Spinal cord (tissue), 10 donors: ENCODE results near the gene HAVCR2. TPM values are rescaled to one million over a fixed set of nuclear protein-coding genes. Genes with fewer than 3 reads are reported as not detected.
"Not testable (repeated sequence)": the region's sequence is repeated elsewhere in the genome, so short reads cannot be mapped to it uniquely, and the experiment has no call there.

ENCODE experiments used
- DNase-seq, 6 donors: peaks; one replicate each; pipeline versions ENCODE4 v3.0.0 to v3.0.0-alpha.2; 2013 to 2015; ENCODE audit warnings: low spot score in 6 of 6, low read depth in 4 of 6
- H3K27ac ChIP-seq: one replicate; pipeline ENCODE4 v1.5.1; 2013; ENCODE audit warnings: low read depth, low read length, control low read depth
- H3K27me3 ChIP-seq: one replicate; pipeline ENCODE4 v1.6.1; 2013; ENCODE audit warnings: low read length; ENCODE audit not compliant: control insufficient read depth, insufficient read depth
- H3K36me3 ChIP-seq: one replicate; pipeline ENCODE4 v1.6.1; 2013; ENCODE audit warnings: low read length; ENCODE audit not compliant: control insufficient read depth, insufficient read depth
- H3K4me1 ChIP-seq: one replicate; pipeline ENCODE4 v1.6.1; 2013; ENCODE audit warnings: low read length; ENCODE audit not compliant: control insufficient read depth, insufficient read depth
- H3K4me3 ChIP-seq: one replicate; pipeline ENCODE4 v1.5.1; 2013; ENCODE audit warnings: low read depth, low read length, control low read depth
- H3K9me3 ChIP-seq: one replicate; pipeline ENCODE4 v1.6.1; 2013; ENCODE audit warnings: low read length; ENCODE audit not compliant: control insufficient read depth, insufficient read depth
- WGBS: methylation state at CpG from one replicate; pipeline ENCODE4 v1.1.5; 2013; ENCODE audit warnings: missing lambda C conversion rate; ENCODE audit not compliant: insufficient coverage; 5-methylcytosine and 5-hydroxymethylcytosine counted together
- polyA plus RNA-seq, 2 donors: library from polyadenylated mRNA; unstranded; fragments of 120-200 nt; gene quantifications; one replicate each; pipeline ENCODE4 v1.2.1, GENCODE V29; 2013; ENCODE audit not compliant: insufficient read length in 2 of 2
- total RNA-seq, 2 donors: library from RNA; depleted of rRNA in 1 of 2; stranded (reverse); fragments of 120-200 nt in 1 of 2; fragments of >200 nt in 1 of 2; gene quantifications; one replicate each; pipeline versions ENCODE4 v1.2.3 to v1.2.4, GENCODE V29; 2013 to 2014
- donor health status: healthy.

Gene HAVCR2
- total and polyA plus RNA-seq, 4 donors = 8.5 to 22.9 (median 9.7) TPM

DNA sequence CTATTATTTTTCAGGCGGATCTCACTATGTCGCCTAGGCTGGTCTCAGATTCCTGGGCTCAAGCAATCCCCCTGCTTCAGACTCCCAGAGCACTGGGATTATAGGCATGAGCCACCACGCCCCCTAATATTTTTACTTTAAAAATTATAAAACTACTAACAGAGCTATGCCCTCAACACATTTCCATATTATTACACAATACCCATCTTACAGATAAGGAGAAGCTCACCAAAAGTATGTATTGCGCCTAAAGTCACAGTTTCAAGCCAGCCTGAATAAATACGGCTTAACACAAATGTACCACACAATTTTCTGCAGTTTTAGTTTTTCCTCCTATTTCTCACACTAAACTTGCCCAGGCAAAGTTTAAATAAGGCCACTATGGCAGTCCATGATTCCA lies 40.1 kb downstream of the HAVCR2 start:
- Histone ChIP-seq H3K36me3 (no peaks in the 10 kb centered on the region), H3K4me1 (no peaks in the 10 kb centered on the region), H3K9me3 (no peaks in the 10 kb centered on the region), H3K27me3 (no peaks in the 10 kb centered on the region), H3K27ac (no peak overlapping the region), H3K4me3 (no peak overlapping the region)
- no peak for DNase-seq
- WGBS = 100% methylated on average over 4 of the region's 5 CpGs

- Histone ChIP-seq H3K4me3 (no peak overlapping the region), H3K9me3 (no peaks in the 10 kb centered on the region), H3K27me3 (no peaks in the 10 kb centered on the region), H3K4me1 (no peaks in the 10 kb centered on the region), H3K36me3 (no peaks in the 10 kb centered on the region), H3K27ac (no peak overlapping the region)
- 100% methylated on average over 1 of the region's 5 CpGs for WGBS
- no peak for DNase-seq
Observed at GRCh38 chr5:157068339-157068738, 40.5 kb downstream of the HAVCR2 start.

GRCh38 chr5:157067005-157067404 lies 41.8 kb downstream of the HAVCR2 start:
- DNase-seq = no peak
- no peaks in the 10 kb centered on the region for H3K27me3 ChIP-seq
- no peaks in the 10 kb centered on the region for H3K36me3 ChIP-seq
- H3K4me3 ChIP-seq = no peak overlapping the region
- H3K9me3 ChIP-seq = no peaks in the 10 kb centered on the region
- 50% methylated on average over 2 of the region's 2 CpGs for WGBS
- H3K4me1 ChIP-seq = no peaks in the 10 kb centered on the region
- H3K27ac ChIP-seq = no peak overlapping the region

GRCh38 chr5:157066080-157066479 lies 42.8 kb downstream of the HAVCR2 start:
- Histone ChIP-seq H3K9me3 (no peaks in the 10 kb centered on the region), H3K36me3 (no peaks in the 10 kb centered on the region), H3K27me3 (no peaks in the 10 kb centered on the region), H3K4me1 (no peaks in the 10 kb centered on the region), H3K4me3 (no peak overlapping the region), H3K27ac (no peak overlapping the region)
- DNase-seq = no peak
- WGBS = 88% methylated on average over 2 of the region's 2 CpGs

GRCh38 chr5:157063776-157064430 lies 44.9 kb downstream of the HAVCR2 start:
- Histone ChIP-seq H3K4me3 (no peak overlapping the region), H3K36me3 (no peaks in the 10 kb centered on the region), H3K4me1 (no peaks in the 10 kb centered on the region), H3K27me3 (no peaks in the 10 kb centered on the region), H3K9me3 (no peaks in the 10 kb centered on the region), H3K27ac (no peak overlapping the region)
- no peak for DNase-seq
- WGBS = 79% methylated on average over 3 of the region's 4 CpGs

DNA sequence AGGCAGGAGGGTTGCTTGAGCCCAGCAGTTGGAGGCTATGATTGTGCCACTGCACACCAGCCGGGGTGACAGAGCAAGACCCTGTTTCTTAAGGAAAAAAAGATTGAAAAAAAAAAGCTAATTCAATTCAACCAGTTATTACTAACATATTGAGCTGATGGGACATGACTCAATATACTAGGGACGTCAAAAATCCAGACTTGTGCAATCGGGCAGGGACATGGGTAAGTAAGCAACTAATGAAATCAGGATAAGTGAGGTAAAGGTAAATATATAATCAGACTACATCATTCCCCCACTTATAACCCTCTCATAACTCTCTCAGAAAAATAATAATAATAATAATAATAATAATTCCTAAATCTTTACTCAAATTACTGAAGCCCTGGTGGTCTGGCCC lies 49.0 kb downstream of the HAVCR2 start:
- Histone ChIP-seq H3K36me3 (no peaks in the 10 kb centered on the region), H3K27ac (no peak overlapping the region), H3K9me3 (no peaks in the 10 kb centered on the region), H3K27me3 (no peaks in the 10 kb centered on the region), H3K4me1 (no peaks in the 10 kb centered on the region), H3K4me3 (no peak overlapping the region)
- no peak for DNase-seq
- WGBS = no CpG with 5 or more reads among the region's 3 CpGs

GRCh38 chr5:157059093-157059539 lies 49.7 kb downstream of the HAVCR2 start, which contains the start of gene HAVCR1:
HAVCR1 (minus strand) TSS chr5:157059116; CDS start chr5:157057943, 1,173 bp downstream.
- Histone ChIP-seq H3K27ac (no peak within 1 kb of the TSS), H3K4me3 (no peak within 1 kb of the TSS), H3K36me3 (no peaks in the 10 kb centered on the region), H3K4me1 (no peaks in the 10 kb centered on the region), H3K27me3 (no peaks in the 10 kb centered on the region), H3K9me3 (no peaks in the 10 kb centered on the region)
- DNase-seq = no peak
- 90% methylated on average over 4 of the region's 9 CpGs for WGBS

GRCh38 chr5:157057459-157058370 lies 51.1 kb downstream of the HAVCR2 start:
- no peaks in the 10 kb centered on the region for H3K36me3 ChIP-seq
- WGBS = 87% methylated on average over 9 of the region's 11 CpGs
- no peak overlapping the region for H3K27ac ChIP-seq
- H3K9me3 ChIP-seq = no peaks in the 10 kb centered on the region
- no peak for DNase-seq
- no peak overlapping the region for H3K4me3 ChIP-seq
- no peaks in the 10 kb centered on the region for H3K4me1 ChIP-seq
- H3K27me3 ChIP-seq = no peaks in the 10 kb centered on the region

DNA sequence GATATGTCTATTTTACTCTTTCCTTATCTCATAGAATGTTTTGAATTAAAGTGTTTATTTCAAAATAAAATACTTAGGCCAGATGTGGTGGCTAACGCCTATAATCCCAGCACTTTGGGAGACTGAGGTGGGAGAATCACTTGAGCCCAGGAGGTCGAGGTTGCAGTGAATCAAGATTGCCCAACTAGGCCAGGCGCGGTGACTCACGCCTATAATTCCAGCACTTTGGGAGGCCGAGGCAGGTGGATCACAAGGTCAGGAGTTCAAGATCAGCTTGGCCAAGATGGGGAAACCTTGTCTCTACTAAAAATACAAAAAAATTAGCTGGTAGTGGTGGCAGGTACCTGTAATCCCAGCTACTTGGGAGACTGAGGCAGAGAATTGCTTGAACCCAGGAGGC lies 52.0 kb downstream of the HAVCR2 start:
- WGBS = 93% methylated on average over 6 of the region's 6 CpGs
- not testable (repeated sequence) for H3K4me1 ChIP-seq, DNase-seq, H3K9me3 ChIP-seq, H3K27ac ChIP-seq, H3K27me3 ChIP-seq, H3K36me3 ChIP-seq, H3K4me3 ChIP-seq
